MCF 10A (cell line): ENCODE results near the gene DNAJC17. TPM values are rescaled to one million over a fixed set of nuclear protein-coding genes. Genes with fewer than 3 reads are reported as not detected.
A peak's percentile ranks its signal among the peaks of the same experiment; 100 is the strongest.

Source experiments
- BruUV-seq: library from RNA; stranded (reverse); fragments of 400-500 nt; replicated peaks from 2 replicates; lab custom pipeline; 2021; lab: Mats Ljungman, UMichigan
- CTCF ChIA-PET: fragments of 300-600 bp; sonication (Branson Sonifier 250); formaldehyde crosslinking; extraction: SDS; loops from one replicate; lab custom pipeline; 2021; ENCODE audit warnings: antibody characterized with exemption, inconsistent platforms; lab: Yijun Ruan, JAX
- POLR2A ChIA-PET: fragments of 300-600, 350-650 bp; sonication (Branson Sonifier 250); formaldehyde crosslinking; extraction: SDS; loops from one replicate; lab custom pipeline; 2020; ENCODE audit warnings: antibody characterized with exemption, inconsistent platforms; lab: Yijun Ruan, JAX
- DNase-seq: peaks from one replicate; pipeline ENCODE4 v3.0.0-alpha.2; 2018; ENCODE audit not compliant: unreplicated experiment
- H3K27ac Mint-ChIP-seq: one replicate; pipeline ENCODE4 v1.8.0; 2022; ENCODE audit warnings: mild to moderate bottlenecking, low read depth, mixed read lengths; ENCODE audit not compliant: unreplicated experiment
- H3K27me3 Mint-ChIP-seq: one replicate; pipeline ENCODE4 v1.8.0; 2022; ENCODE audit warnings: mixed read lengths; ENCODE audit not compliant: insufficient read depth, unreplicated experiment
- H3K36me3 Mint-ChIP-seq: one replicate; pipeline ENCODE4 v1.8.0; 2022; ENCODE audit warnings: mild to moderate bottlenecking, moderate library complexity, mixed read lengths; ENCODE audit not compliant: insufficient read depth, unreplicated experiment
- H3K4me1 Mint-ChIP-seq: one replicate; pipeline ENCODE4 v1.8.0; 2022; ENCODE audit warnings: mixed read lengths; ENCODE audit not compliant: insufficient read depth, unreplicated experiment
- H3K4me3 Mint-ChIP-seq: one replicate; pipeline ENCODE4 v1.8.0; 2022; ENCODE audit warnings: mild to moderate bottlenecking, moderate library complexity, mixed read lengths; ENCODE audit not compliant: unreplicated experiment
- H3K9me3 Mint-ChIP-seq: one replicate; pipeline ENCODE4 v1.8.0; 2022; ENCODE audit warnings: mixed read lengths; ENCODE audit not compliant: unreplicated experiment
- CTCF ChIP-seq: fragments of 200-600 bp; IDR thresholded peaks from one replicate; pipeline ENCODE4 v1.8.0; 2022; ENCODE audit warnings: antibody characterized with exemption, mild to moderate bottlenecking; ENCODE audit not compliant: unreplicated experiment
- intact Hi-C: fragments of 100-400 bp; cut with micrococcal nuclease; formaldehyde crosslinking; loops from 2 replicates; pipeline ENCODE4 v1.14.1; 2022
- total RNA-seq: library from RNA; stranded (reverse); gene quantifications from 2 replicates; pipeline ENCODE4 v1.2.3, GENCODE V29; 2022

DNAJC17 gene
- total RNA-seq, 1 experiment from 2014 or later: 55.1 TPM

GRCh38 chr15:40847223-40847961 is 40.1 kb upstream of the DNAJC17 start:
- ChIA-PET POLR2A (interaction anchor here (0.5 to 5.5 kb wide), 13 partner anchors 9 to 799 kb away, joined by 3 to 58 read pairs (median 5); partner anchors contain the start of genes C15orf62, CHP1, DNAJC17 and PPP1R14D), CTCF (interaction anchor here (0.7 to 9.3 kb wide), 8 partner anchors 11 to 101 kb away, joined by 3 to 130 read pairs (median 5); partner anchors contain the start of genes C15orf62, RHOV and VPS18)
- peaks cover 29% of the 10 kb centered on the region for H3K4me1 Mint-ChIP-seq
- BruUV-seq: no TSS peak
- no peaks in the 10 kb centered on the region for H3K27me3 Mint-ChIP-seq
- TF ChIP-seq CTCF: no peak
- H3K36me3 Mint-ChIP-seq: peaks cover 43% of the 10 kb centered on the region
- intact Hi-C loops: loop anchor here (2.0 kb wide), 1 partner anchor 55 kb away; no protein-coding TSS in a partner anchor
- peak; percentile 69 for DNase-seq
- peak overlapping the region; percentile 46 for H3K27ac Mint-ChIP-seq
- H3K4me3 Mint-ChIP-seq: peak overlapping the region; percentile 96
- H3K9me3 Mint-ChIP-seq: no peaks in the 10 kb centered on the region

GRCh38 chr15:40846841-40847222 is 39.6 kb upstream of the DNAJC17 start:
- Mint-ChIP-seq H3K27me3 (no peaks in the 10 kb centered on the region), H3K4me3 (peak overlapping the region; percentile 96), H3K27ac (peak overlapping the region; percentile 46), H3K9me3 (no peaks in the 10 kb centered on the region), H3K36me3 (peaks cover 38% of the 10 kb centered on the region), H3K4me1 (peaks cover 29% of the 10 kb centered on the region)
- POLR2A ChIA-PET: interaction anchor here (0.6 to 5.5 kb wide), 14 partner anchors 10 to 404 kb away, joined by 3 to 58 read pairs (median 8); partner anchors contain the start of genes C15orf62, CHP1, DNAJC17 and PPP1R14D
- CTCF ChIA-PET: interaction anchor here (0.6 to 9.3 kb wide), 9 partner anchors 12 to 101 kb away, joined by 3 to 130 read pairs (median 5); partner anchors contain the start of genes C15orf62, RHOV and VPS18
- no peak for DNase-seq
- no peak for TF ChIP-seq CTCF
- intact Hi-C loops: loop anchor here (2.0 kb wide), 1 partner anchor 54 kb away; no protein-coding TSS in a partner anchor
- BruUV-seq: no TSS peak

GRCh38 chr15:40845511-40846284 is 38.4 kb upstream of the DNAJC17 start:
- TF ChIP-seq CTCF: no peak
- ChIA-PET POLR2A (interaction anchor here (0.6 to 5.5 kb wide), 22 partner anchors 10 to 403 kb away, joined by 3 to 58 read pairs (median 8); partner anchors contain the start of genes C15orf62, DNAJC17, KNL1 and RHOV), CTCF (interaction anchor here (1.7 to 9.3 kb wide), 3 partner anchors 13 to 75 kb away, joined by 4 to 130 read pairs (median 8); partner anchors contain the start of gene C15orf62)
- BruUV-seq: no TSS peak
- intact Hi-C loops: loop anchor here (2.0 kb wide), 1 partner anchor 53 kb away; no protein-coding TSS in a partner anchor
- no peaks in the 10 kb centered on the region for H3K9me3 Mint-ChIP-seq
- H3K4me3 Mint-ChIP-seq: peak overlapping the region; percentile 96
- H3K27me3 Mint-ChIP-seq: no peaks in the 10 kb centered on the region
- peaks cover 26% of the 10 kb centered on the region for H3K36me3 Mint-ChIP-seq
- peak overlapping the region; percentile 82 for H3K27ac Mint-ChIP-seq
- H3K4me1 Mint-ChIP-seq: peaks cover 29% of the 10 kb centered on the region
- DNase-seq: peak; percentile 90
